Common myeloid progenitor, CD34-positive (primary cell): ENCODE data around the gene POU3F1.
"Not testable (repeated sequence)": the region's sequence is repeated elsewhere in the genome, so short reads cannot be mapped to it uniquely, and the experiment has no call there.

Experiments used
- CTCF ChIA-PET: fragments of 350-600 bp; sonication (Branson Sonifier 250); formaldehyde crosslinking; loops from one replicate; lab custom pipeline; 2021; ENCODE audit warnings: antibody characterized with exemption; lab: Charles Lee
- POLR2A ChIA-PET: fragments of 350-600 bp; sonication (Branson Sonifier 250); formaldehyde crosslinking; loops from one replicate; lab custom pipeline; 2021; ENCODE audit warnings: antibody characterized with exemption; lab: Charles Lee
- DNase-seq, 3 donors: peaks; one replicate each; pipeline versions ENCODE4 v3.0.0 to v3.0.0-alpha.2; 2013
- H3K27ac ChIP-seq, 2 experiments: 1 replicate in 1 of 2; 2 replicates in 1 of 2; pipeline ENCODE4 v1.7.0; 2013; ENCODE audit warnings: inconsistent platforms in 2 of 2, low read length in 2 of 2, mild to moderate bottlenecking in 2 of 2, low read depth in 1 of 2, moderate library complexity in 1 of 2; ENCODE audit not compliant: severe bottlenecking in 2 of 2, insufficient read depth in 1 of 2, poor library complexity in 1 of 2
- H3K27me3 ChIP-seq, 5 experiments: replicated peaks in 2 of 5; 1 replicate in 3 of 5; 2 replicates in 2 of 5; pipeline versions ENCODE4 v1.6.1 to v1.7.0; 2013; ENCODE audit warnings: low read length in 4 of 5, mild to moderate bottlenecking in 2 of 5, moderate library complexity in 2 of 5, inconsistent platforms in 1 of 5; ENCODE audit not compliant: insufficient read depth in 5 of 5, control insufficient read depth in 4 of 5
- H3K36me3 ChIP-seq, 4 experiments: 1 replicate in 2 of 4; 2 replicates in 2 of 4; pipeline versions ENCODE4 v1.6.1 to v1.7.0; 2013; ENCODE audit warnings: low read length in 3 of 4, control low read depth in 1 of 4, mild to moderate bottlenecking in 1 of 4; ENCODE audit not compliant: control insufficient read depth in 4 of 4, insufficient read depth in 4 of 4
- H3K4me1 ChIP-seq, 4 experiments: 1 replicate in 3 of 4; 2 replicates in 1 of 4; pipeline versions ENCODE4 v1.6.1 to v1.7.1; 2013; ENCODE audit warnings: low read length in 3 of 4, mild to moderate bottlenecking in 3 of 4, control low read depth in 1 of 4, inconsistent platforms in 1 of 4, moderate library complexity in 1 of 4; ENCODE audit not compliant: control insufficient read depth in 4 of 4, insufficient read depth in 4 of 4; ENCODE audit errors: control extremely low read depth in 1 of 4
- H3K4me3 ChIP-seq, 7 experiments: 1 replicate in 4 of 7; 2 replicates in 3 of 7; pipeline versions ENCODE4 v1.5.1 to v1.7.0; 2013; ENCODE audit warnings: mild to moderate bottlenecking in 7 of 7, low read length in 6 of 7, moderate library complexity in 6 of 7, inconsistent platforms in 2 of 7, low read depth in 2 of 7, control low read depth in 1 of 7; ENCODE audit not compliant: insufficient read depth in 4 of 7, control insufficient read depth in 1 of 7; ENCODE audit errors: extremely low read depth in 1 of 7
- H3K9me3 ChIP-seq, 5 experiments: 1 replicate in 4 of 5; 2 replicates in 1 of 5; pipeline versions ENCODE4 v1.6.1 to v1.7.1; 2013; ENCODE audit warnings: low read length in 4 of 5, mild to moderate bottlenecking in 2 of 5, inconsistent platforms in 1 of 5, low read depth in 1 of 5, moderate library complexity in 1 of 5; ENCODE audit not compliant: control insufficient read depth in 4 of 5, insufficient read depth in 2 of 5; ENCODE audit errors: control extremely low read depth in 1 of 5
- WGBS: methylation state at CpG from one replicate; pipeline ENCODE4 v1.1.5; 2013; ENCODE audit not compliant: insufficient coverage; 5-methylcytosine and 5-hydroxymethylcytosine counted together

POU3F1 gene

GRCh38 chr1:38032992-38033391 lies 13.6 kb downstream of the POU3F1 start:
- POLR2A ChIA-PET, H3K9me3 ChIP-seq, DNase-seq, H3K4me3 ChIP-seq, CTCF ChIA-PET, H3K27ac ChIP-seq, H3K36me3 ChIP-seq, H3K27me3 ChIP-seq: not testable (repeated sequence)
- H3K4me1 ChIP-seq, result peaks cover 0 to 36% (median 21%) of the 10 kb centered on the region in 4 experiments
- 100% methylated on average over 1 of the region's 2 CpGs for WGBS

GRCh38 chr1:38031513-38031866 lies 15.1 kb downstream of the POU3F1 start:
- CTCF ChIA-PET, result no interaction called here
- no peaks in the 10 kb centered on the region for H3K9me3 ChIP-seq
- H3K27ac ChIP-seq, result no peak overlapping the region
- DNase-seq, result no peak
- H3K27me3 ChIP-seq, result peaks cover 0 to 7% (median 0%) of the 10 kb centered on the region in 5 experiments
- no peaks in the 10 kb centered on the region for H3K36me3 ChIP-seq
- POLR2A ChIA-PET, result no interaction called here
- peaks cover 3 to 51% (median 28%) of the 10 kb centered on the region in 4 experiments for H3K4me1 ChIP-seq
- no peak overlapping the region for H3K4me3 ChIP-seq
- 93% methylated on average over 2 of the region's 4 CpGs for WGBS

GRCh38 chr1:38030596-38031512 lies 15.7 kb downstream of the POU3F1 start:
- H3K9me3 ChIP-seq, result no peaks in the 10 kb centered on the region
- H3K4me1 ChIP-seq, result peaks cover 3 to 57% (median 33%) of the 10 kb centered on the region in 4 experiments
- CTCF ChIA-PET, result interaction anchor here (1.0 to 23.3 kb wide), 7 partner anchors 8 to 805 kb away, joined by 3 to 445 read pairs (median 12); partner anchors contain the start of gene SF3A3
- DNase-seq, result no peak
- WGBS, result 65% methylated on average over 10 of the region's 17 CpGs
- peak overlapping the region in 2 of 7 experiments; percentile 20 to 39 for H3K4me3 ChIP-seq
- POLR2A ChIA-PET, result no interaction called here
- peaks cover 0 to 7% (median 0%) of the 10 kb centered on the region in 5 experiments for H3K27me3 ChIP-seq
- H3K36me3 ChIP-seq, result peaks cover 0 to 4% (median 3%) of the 10 kb centered on the region in 4 experiments
- H3K27ac ChIP-seq, result no peak overlapping the region

- WGBS, result 18% methylated on average over 9 of the region's 12 CpGs
Observed at GRCh38 chr1:38029685-38030511, 16.7 kb downstream of the POU3F1 start.

GRCh38 chr1:38029081-38029681 lies 17.4 kb downstream of the POU3F1 start:
- ChIA-PET CTCF (interaction anchor here (0.8 to 23.3 kb wide), 8 partner anchors 9 to 807 kb away, joined by 3 to 445 read pairs (median 8); partner anchors contain the start of gene SF3A3), POLR2A (no interaction called here)
- WGBS, result 77% methylated on average over 21 of the region's 23 CpGs
- Histone ChIP-seq H3K27me3 (peaks cover 0 to 7% (median 0%) of the 10 kb centered on the region in 5 experiments), H3K36me3 (peaks cover 0 to 19% (median 16%) of the 10 kb centered on the region in 4 experiments), H3K4me3 (no peak overlapping the region), H3K9me3 (no peaks in the 10 kb centered on the region), H3K4me1 (peaks cover 3 to 65% (median 33%) of the 10 kb centered on the region in 4 experiments), H3K27ac (no peak overlapping the region)
- no peak for DNase-seq

More at GRCh38 chr1:38029685-38030511, 16.7 kb downstream of the POU3F1 start:
- CTCF ChIA-PET, result interaction anchor here (0.8 to 23.3 kb wide), 9 partner anchors 9 to 806 kb away, joined by 3 to 445 read pairs (median 5); partner anchors contain the start of gene SF3A3
- Histone ChIP-seq H3K9me3 (no peaks in the 10 kb centered on the region), H3K36me3 (peaks cover 0 to 14% (median 13%) of the 10 kb centered on the region in 4 experiments), H3K4me1 (peaks cover 3 to 65% (median 33%) of the 10 kb centered on the region in 4 experiments), H3K27me3 (peaks cover 0 to 7% (median 0%) of the 10 kb centered on the region in 5 experiments), H3K27ac (no peak overlapping the region), H3K4me3 (peak overlapping the region in 3 of 7 experiments; percentile 20 to 39 (median 32))
- peak in 2 of 3 donors; percentile 75 to 84 for DNase-seq
- POLR2A ChIA-PET, result interaction anchor here (0.5 kb wide), 1 partner anchor 45 kb away, joined by 3 read pairs; no protein-coding TSS in a partner anchor

GRCh38 chr1:38028671-38029070 lies 17.9 kb downstream of the POU3F1 start:
- no CpG with 5 or more reads among the region's 2 CpGs for WGBS
- Histone ChIP-seq H3K4me1 (peaks cover 3 to 65% (median 33%) of the 10 kb centered on the region in 4 experiments), H3K27me3 (peaks cover 0 to 7% (median 0%) of the 10 kb centered on the region in 5 experiments), H3K36me3 (peaks cover 0 to 24% (median 21%) of the 10 kb centered on the region in 4 experiments), H3K9me3 (no peaks in the 10 kb centered on the region), H3K27ac (no peak overlapping the region), H3K4me3 (no peak overlapping the region)
- no peak for DNase-seq
- ChIA-PET POLR2A (no interaction called here), CTCF (interaction anchor here (0.9 to 23.3 kb wide), 8 partner anchors 10 to 806 kb away, joined by 3 to 445 read pairs (median 10); partner anchors contain the start of gene SF3A3)
